ELF-1 (cell line): ENCODE measurements around the gene CCDC85B.
"Not testable (repeated sequence)": the region's sequence is repeated elsewhere in the genome, so short reads cannot be mapped to it uniquely, and the experiment has no call there.

ENCODE experiments used
- DNase-seq: peaks from one replicate; pipeline ENCODE4 v3.0.0-alpha.2; 2016; ENCODE audit warnings: low read depth, low spot score

CCDC85B gene

GRCh38 chr11:65890324-65891218 is at the start of gene CCDC85B:
Gene CCDC85B, plus strand, starts transcription at chr11:65890673. Its CDS starts 111 bp downstream, at chr11:65890784.
- peak; percentile 96 for DNase-seq

DNA sequence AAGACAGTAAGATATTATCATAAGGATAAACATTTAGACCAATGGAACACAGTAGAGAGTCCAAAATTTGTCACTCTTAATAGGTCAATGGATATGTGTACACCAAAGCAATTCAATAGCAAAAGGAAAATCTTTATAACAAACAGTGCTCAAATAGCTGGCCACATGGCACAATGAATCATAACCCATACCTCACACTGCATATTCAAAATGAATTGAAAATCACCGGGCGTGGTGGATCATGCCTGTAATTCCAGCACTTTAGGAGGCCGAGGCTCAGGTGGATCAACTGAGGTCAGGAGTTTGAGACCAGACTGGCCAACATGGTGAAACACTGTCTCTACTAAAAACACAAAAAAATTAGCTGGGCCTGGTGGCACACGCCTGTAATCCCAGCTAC is 48.3 kb upstream of the CCDC85B start:
- no peak for DNase-seq

GRCh38 chr11:65843811-65844210 is 46.7 kb upstream of the CCDC85B start:
- no peak for DNase-seq

- no peak for DNase-seq
Measured at GRCh38 chr11:65844231-65844872, 46.1 kb upstream of the CCDC85B start.

- DNase-seq: no peak
Measured at GRCh38 chr11:65847746-65848145, 42.7 kb upstream of the CCDC85B start.

GRCh38 chr11:65848693-65849092 is 41.8 kb upstream of the CCDC85B start:
- DNase-seq: not testable (repeated sequence)

DNA sequence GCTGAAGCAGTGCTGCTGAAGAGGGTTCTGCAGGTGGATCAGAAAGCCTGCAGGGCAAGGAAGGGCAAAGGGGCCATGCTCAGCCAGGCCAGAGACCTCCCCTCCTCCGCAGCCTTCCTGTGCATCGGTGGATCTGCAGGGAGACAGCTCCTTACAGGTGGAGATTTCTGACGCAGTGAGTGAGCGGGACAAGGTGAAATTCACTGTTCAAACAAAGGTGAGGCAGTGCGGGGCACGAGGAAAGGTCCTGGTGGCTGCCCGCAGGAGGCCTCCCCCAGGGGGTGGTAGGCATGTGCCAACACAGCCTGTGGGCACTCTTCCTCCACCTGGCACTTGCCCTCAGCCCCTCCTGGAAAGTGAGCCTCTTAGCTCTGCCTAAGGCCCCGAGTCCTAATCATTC is 41.1 kb upstream of the CCDC85B start:
- DNase-seq: peak; percentile 60

GRCh38 chr11:65849771-65850216 is 40.7 kb upstream of the CCDC85B start:
- DNase-seq: peak; percentile 14

DNA sequence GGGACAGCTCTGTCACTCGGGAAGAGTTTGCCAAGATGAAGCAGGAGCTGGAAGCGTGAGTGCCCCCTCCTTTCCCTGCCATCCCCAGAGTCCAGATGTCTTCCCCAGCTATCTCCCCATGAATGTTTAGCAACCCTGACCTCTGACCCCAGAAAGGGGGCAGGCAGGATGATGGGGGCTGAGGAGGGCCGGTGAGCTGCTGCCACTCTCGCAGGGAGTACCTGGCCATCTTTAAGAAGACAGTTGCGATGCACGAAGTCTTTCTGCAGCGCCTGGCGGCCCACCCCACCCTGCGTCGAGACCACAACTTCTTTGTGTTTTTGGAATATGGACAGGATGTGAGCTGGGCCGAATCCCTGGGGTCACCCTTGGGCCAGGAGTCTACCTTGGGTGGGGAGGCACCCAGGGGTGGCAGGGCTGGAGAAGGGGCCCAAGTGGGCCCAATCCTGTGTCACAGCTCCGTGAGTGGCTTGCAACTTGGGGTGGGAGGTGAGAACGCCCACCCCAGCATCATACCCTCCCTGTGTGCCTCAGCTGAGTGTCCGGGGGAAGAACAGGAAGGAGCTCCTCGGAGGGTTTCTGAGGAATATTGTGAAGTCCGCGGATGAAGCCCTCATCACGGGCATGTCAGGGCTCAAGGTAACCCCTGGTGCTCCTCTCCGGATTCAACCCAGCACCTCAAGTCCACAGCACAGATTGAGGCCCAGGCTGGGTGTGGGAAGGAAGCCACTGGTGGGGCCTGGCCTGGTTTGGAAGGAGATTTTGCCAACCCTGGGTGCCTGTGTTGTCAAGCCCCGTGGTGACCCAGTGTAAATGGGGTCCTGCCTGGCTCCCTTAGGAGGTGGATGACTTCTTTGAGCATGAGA is 40.0 kb upstream of the CCDC85B start:
- peak; percentile 25 for DNase-seq

DNA sequence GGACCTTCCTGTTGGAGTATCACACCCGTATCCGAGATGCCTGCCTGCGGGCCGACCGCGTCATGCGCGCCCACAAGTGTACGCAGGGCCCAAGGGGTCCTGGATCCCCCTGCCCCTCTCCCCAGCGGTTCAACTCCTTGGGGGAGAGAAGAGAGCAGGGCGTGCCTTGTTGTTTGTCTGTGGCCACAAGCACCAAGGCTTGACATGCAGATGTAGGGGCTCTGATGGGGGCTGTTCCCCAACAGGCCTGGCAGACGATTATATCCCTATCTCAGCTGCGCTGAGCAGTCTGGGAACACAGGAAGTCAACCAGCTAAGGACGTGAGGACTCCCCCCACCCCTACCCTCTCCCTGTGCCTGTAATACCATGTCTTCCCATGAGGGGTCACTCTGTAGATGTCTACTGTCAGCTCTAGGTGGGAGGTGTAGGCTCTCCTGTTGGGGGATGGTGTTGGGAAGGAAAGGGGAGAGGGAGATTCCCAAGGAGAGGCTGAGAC is 39.3 kb upstream of the CCDC85B start:
- peak; percentile 91 for DNase-seq

DNA sequence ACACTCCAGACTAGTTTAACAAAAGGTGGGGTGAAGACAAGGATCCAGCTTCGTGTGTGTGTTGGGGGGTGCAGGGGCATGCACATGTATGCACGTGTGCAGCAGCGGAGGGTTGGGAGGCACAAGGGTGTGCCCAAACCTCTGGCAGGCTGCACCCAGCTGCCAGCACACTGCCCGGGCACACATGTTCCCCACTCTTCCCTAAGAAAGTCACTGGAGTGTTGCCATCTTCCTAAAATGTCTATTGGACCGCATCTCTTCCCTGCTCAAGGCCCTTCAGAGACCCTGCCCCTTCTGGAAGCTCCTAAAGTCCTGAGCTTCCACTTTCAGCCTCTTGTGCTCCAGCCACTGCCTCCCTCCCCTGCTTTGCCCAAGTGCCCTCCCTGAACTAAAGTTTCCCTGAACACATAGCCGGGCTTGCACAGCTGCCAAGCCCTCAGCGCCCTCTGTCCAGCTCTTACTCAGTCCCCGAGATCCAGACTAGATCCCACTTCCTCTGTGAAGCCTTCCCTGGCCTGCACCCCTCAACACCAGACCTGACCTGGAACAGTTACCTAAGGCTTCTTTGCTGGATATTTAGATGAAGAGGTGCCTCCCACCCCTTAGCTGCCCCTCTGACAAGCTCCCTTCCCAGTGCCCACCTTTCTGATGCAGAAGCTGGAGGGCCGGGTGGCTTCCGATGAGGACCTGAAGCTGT is 38.5 kb upstream of the CCDC85B start:
- DNase-seq: peak; percentile 23

- DNase-seq: peak; percentile 27
Measured at GRCh38 chr11:65852508-65853245, 37.8 kb upstream of the CCDC85B start.

GRCh38 chr11:65853246-65853979 is 37.1 kb upstream of the CCDC85B start:
- DNase-seq: no peak

DNA sequence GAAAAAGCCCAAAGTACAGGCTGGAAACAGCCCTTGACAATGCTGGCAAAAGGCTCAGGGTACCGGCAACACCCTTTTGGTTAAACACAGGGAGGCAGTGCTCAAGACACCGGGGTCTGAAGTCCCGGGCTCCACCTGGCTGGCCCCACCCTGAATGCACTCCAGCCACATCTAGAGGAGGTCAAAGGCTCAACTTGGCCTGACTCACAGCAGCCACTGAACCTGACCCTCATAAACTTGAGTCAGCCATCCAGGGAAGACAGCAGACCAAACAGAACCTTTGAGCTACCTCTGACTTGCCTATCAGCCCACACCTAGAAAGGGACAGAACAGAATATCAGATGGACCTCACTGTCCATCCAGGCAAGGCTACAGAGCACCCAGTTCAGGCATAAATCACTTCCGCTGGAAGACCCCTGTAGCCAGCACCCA is 36.3 kb upstream of the CCDC85B start:
- DNase-seq: no peak

DNA sequence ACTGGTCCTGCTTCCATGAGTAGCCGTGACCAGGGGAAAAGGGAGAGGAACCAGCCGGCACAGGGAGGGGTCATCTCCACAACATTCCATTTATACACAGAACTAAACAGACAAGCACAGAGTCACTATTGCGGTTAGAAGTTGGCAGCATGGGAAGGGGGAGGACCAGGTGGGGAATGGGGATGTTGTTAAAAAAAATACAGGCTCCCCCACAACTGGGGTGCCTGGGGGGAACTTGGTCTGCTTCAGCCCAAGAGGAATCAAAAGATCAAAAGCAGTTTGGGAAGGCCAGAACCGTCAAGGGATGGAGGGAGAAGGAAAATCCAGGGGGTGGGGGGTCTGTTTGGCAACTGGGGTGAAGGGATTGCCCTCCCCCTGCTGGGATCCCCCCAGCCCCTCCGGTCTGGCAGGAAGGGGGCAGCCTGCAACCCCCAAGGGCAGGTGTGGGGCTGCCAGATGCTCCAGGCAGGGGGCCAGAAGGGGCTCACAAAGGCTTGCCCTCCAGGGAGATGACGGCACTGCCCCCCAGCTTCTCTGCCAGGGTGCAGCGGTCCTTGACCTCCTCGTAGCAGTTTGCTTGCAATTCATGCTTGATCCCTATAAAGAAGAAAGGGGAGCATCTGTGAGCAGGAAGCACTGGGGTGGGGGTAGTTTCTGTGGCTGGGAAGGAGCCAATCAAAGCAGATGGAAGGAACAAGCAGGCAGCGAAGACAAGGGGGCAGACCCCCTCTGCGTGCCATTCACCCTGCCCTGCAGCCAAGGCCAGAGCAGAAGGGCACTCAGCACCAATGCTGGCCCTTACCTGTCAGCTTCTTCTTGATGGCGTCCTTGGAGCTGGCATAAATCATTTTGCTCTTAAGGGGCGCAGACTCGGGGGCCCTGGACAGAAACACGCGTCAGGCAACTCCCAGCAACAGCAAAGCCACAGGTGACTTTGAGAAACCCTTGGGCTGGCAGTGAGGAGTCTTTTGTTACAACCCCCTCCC is 35.3 kb upstream of the CCDC85B start:
- no peak for DNase-seq

GRCh38 chr11:65855927-65856363 is 34.5 kb upstream of the CCDC85B start:
- no peak for DNase-seq

GRCh38 chr11:65856689-65857499 is 33.6 kb upstream of the CCDC85B start:
- DNase-seq: peak; percentile 81

DNA sequence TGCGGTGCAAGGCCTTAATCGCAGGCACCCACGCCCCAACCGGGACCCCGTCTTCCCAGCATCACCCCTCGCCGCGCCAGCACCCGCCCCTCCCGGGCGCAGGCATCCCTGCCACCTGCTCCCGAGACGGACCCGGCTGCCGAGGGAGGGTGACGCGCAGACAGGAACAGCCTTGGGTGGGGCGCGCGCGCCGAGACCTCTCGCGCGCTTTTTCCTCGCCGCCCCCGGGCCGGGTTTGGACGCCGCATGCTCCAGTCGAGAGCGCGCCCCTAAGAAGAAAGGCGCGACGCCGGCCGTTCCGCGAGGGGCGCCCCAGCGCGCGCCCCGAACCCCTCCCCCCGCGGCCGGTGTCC is 33.0 kb upstream of the CCDC85B start:
- DNase-seq: no peak
